GM12892 (cell line): ENCODE data around the gene PLCG2.

Experiments used
- POLR2A ChIP-seq: IDR thresholded peaks from 2 replicates; pipeline ENCODE4 v1.6.1; 2011; ENCODE audit warnings: low read depth, low read length, control low read depth
- POLR2AphosphoS5 ChIP-seq: IDR thresholded peaks from 2 replicates; pipeline ENCODE4 v1.6.1; 2011; ENCODE audit warnings: low read depth, low read length, control low read depth

GRCh38 chr16:81940781-81941560 lies 161.9 kb downstream of the PLCG2 start:
- no peak for TF ChIP-seq POLR2AphosphoS5
- no peak for TF ChIP-seq POLR2A
